Calu3 (cell line): ENCODE data around the gene MOCS1. TPM values are rescaled to one million over a fixed set of nuclear protein-coding genes. Genes with fewer than 3 reads are reported as not detected.
A peak's percentile ranks its signal among the peaks of the same experiment; 100 is the strongest.

Source experiments
- BruUV-seq: library from RNA; stranded (reverse); fragments of 400-500 nt; replicated peaks from 2 replicates; lab custom pipeline; 2021; lab: Mats Ljungman, UMichigan
- CTCF ChIA-PET: fragments of 300-600 bp; sonication (Branson Sonifier 250); formaldehyde crosslinking; loops from one replicate; lab custom pipeline; 2022; ENCODE audit warnings: antibody characterized with exemption; lab: Charles Lee
- DNase-seq: peaks from one replicate; pipeline ENCODE4 v3.0.0; 2022
- H3K27ac Mint-ChIP-seq: one replicate; pipeline ENCODE4 v1.8.0; 2022; ENCODE audit warnings: mixed read lengths; ENCODE audit not compliant: unreplicated experiment
- H3K27me3 Mint-ChIP-seq: one replicate; pipeline ENCODE4 v1.8.0; 2022; ENCODE audit warnings: mixed read lengths; ENCODE audit not compliant: unreplicated experiment
- H3K36me3 Mint-ChIP-seq: one replicate; pipeline ENCODE4 v1.8.0; 2022; ENCODE audit warnings: mild to moderate bottlenecking, moderate library complexity, mixed read lengths; ENCODE audit not compliant: insufficient read depth, unreplicated experiment
- H3K4me1 Mint-ChIP-seq: one replicate; pipeline ENCODE4 v1.8.0; 2022; ENCODE audit warnings: mild to moderate bottlenecking, low read depth, mixed read lengths; ENCODE audit not compliant: unreplicated experiment
- H3K4me3 Mint-ChIP-seq: one replicate; pipeline ENCODE4 v1.8.0; 2022; ENCODE audit warnings: mild to moderate bottlenecking, low read depth, moderate library complexity, mixed read lengths; ENCODE audit not compliant: unreplicated experiment
- H3K9me3 Mint-ChIP-seq: one replicate; pipeline ENCODE4 v1.8.0; 2022; ENCODE audit warnings: low read depth, mixed read lengths; ENCODE audit not compliant: unreplicated experiment
- intact Hi-C: fragments of 100-400 bp; cut with micrococcal nuclease; formaldehyde crosslinking; loops from one replicate; pipeline ENCODE4 v1.10.0; 2022; ENCODE audit not compliant: unreplicated experiment
- total RNA-seq: library from RNA; stranded (reverse); gene quantifications from 2 replicates; pipeline ENCODE4 v1.2.3, GENCODE V29; 2022
- TF ChIP-seq, protein P1 (sequence below): fragments of 200-600 bp; IDR thresholded peaks from one replicate; pipeline ENCODE4 v1.8.0; 2022; ENCODE audit warnings: antibody characterized with exemption; ENCODE audit not compliant: unreplicated experiment

Gene MOCS1
- total RNA-seq, 1 experiment from 2014 or later, result 2.5 TPM

DNA sequence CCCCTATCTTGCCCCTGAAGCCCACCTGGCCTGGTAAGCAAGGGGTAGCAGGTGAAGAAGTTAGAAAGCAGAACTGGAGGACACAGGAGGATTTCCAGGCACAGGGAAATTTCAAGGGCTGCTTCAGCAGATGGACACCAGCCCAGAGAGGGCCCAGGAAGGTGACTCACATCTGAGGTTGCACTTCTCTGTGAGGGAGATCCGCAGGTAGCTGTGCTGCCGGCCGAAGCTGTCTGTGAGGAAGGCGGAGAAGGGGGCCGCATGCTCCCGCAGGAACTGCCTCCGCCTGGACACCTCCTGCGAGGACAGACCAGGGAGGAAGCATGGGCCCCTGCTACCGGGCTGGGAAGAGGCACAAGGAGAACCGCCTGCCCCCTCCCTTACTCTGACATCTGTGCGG, 7.1 kb downstream of the MOCS1 start:
- Mint-ChIP-seq H3K9me3 (no peaks in the 10 kb centered on the region), H3K4me1 (peaks cover 10% of the 10 kb centered on the region), H3K36me3 (peaks cover 21% of the 10 kb centered on the region), H3K27me3 (peaks cover 9% of the 10 kb centered on the region), H3K4me3 (no peak overlapping the region), H3K27ac (no peak overlapping the region)
- no TSS peak for BruUV-seq
- intact Hi-C loops, result no loop called here
- peak; percentile 14 for DNase-seq
- CTCF ChIA-PET, result no interaction called here
- TF ChIP-seq, protein P1, sequence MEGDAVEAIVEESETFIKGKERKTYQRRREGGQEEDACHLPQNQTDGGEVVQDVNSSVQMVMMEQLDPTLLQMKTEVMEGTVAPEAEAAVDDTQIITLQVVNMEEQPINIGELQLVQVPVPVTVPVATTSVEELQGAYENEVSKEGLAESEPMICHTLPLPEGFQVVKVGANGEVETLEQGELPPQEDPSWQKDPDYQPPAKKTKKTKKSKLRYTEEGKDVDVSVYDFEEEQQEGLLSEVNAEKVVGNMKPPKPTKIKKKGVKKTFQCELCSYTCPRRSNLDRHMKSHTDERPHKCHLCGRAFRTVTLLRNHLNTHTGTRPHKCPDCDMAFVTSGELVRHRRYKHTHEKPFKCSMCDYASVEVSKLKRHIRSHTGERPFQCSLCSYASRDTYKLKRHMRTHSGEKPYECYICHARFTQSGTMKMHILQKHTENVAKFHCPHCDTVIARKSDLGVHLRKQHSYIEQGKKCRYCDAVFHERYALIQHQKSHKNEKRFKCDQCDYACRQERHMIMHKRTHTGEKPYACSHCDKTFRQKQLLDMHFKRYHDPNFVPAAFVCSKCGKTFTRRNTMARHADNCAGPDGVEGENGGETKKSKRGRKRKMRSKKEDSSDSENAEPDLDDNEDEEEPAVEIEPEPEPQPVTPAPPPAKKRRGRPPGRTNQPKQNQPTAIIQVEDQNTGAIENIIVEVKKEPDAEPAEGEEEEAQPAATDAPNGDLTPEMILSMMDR, result no peak

DNA sequence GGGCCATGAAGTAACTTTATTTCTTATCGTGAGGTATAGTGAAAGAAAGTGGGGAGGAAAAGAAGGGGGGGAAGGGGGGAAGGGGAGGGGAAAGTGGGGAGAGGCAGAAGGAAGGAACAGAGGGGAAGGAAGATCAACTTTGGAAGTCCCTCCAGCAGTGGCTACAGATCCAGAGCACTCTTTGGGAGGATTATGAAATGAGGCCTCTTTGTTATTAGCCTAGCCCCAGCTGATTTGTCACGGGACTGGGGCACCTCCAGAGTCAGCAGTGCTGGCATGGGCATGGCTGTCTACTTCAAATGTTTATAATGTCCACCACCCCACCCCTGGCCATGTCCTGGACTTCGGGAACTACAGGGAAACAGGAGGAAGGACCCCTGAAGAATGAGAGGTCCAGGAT, 7.6 kb downstream of the MOCS1 start:
- Mint-ChIP-seq H3K36me3 (peaks cover 21% of the 10 kb centered on the region), H3K4me1 (peaks cover 10% of the 10 kb centered on the region), H3K9me3 (no peaks in the 10 kb centered on the region), H3K27me3 (peaks cover 4% of the 10 kb centered on the region), H3K27ac (peak overlapping the region; percentile 77), H3K4me3 (no peak overlapping the region)
- no peak for DNase-seq
- intact Hi-C loops, result no loop called here
- TF ChIP-seq, protein P1, result no peak
- BruUV-seq, result no TSS peak
- CTCF ChIA-PET, result no interaction called here

DNA sequence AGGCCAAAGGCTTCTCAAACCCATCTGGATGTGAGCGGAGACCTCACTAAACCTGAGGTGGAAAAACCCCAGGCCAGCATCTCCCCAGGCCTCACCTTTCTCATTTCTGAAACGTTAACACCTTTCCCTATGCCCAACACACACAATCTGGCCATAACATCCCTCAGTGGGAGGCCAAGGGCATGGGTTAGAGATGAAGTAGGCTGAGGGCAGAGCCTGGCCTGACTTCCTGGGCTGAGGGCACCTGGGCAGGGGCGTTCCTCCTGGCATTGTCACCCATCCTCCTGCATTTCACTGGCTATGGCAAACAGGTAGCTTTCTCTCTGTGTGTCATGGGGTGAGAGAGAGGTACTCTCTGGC, 8.4 kb downstream of the MOCS1 start:
- Mint-ChIP-seq H3K9me3 (no peaks in the 10 kb centered on the region), H3K4me3 (no peak overlapping the region), H3K27ac (peak overlapping the region; percentile 77), H3K27me3 (no peaks in the 10 kb centered on the region), H3K4me1 (peaks cover 10% of the 10 kb centered on the region), H3K36me3 (peaks cover 21% of the 10 kb centered on the region)
- TF ChIP-seq, protein P1, result no peak
- intact Hi-C loops, result no loop called here
- no peak for DNase-seq
- BruUV-seq, result no TSS peak
- CTCF ChIA-PET, result no interaction called here

DNA sequence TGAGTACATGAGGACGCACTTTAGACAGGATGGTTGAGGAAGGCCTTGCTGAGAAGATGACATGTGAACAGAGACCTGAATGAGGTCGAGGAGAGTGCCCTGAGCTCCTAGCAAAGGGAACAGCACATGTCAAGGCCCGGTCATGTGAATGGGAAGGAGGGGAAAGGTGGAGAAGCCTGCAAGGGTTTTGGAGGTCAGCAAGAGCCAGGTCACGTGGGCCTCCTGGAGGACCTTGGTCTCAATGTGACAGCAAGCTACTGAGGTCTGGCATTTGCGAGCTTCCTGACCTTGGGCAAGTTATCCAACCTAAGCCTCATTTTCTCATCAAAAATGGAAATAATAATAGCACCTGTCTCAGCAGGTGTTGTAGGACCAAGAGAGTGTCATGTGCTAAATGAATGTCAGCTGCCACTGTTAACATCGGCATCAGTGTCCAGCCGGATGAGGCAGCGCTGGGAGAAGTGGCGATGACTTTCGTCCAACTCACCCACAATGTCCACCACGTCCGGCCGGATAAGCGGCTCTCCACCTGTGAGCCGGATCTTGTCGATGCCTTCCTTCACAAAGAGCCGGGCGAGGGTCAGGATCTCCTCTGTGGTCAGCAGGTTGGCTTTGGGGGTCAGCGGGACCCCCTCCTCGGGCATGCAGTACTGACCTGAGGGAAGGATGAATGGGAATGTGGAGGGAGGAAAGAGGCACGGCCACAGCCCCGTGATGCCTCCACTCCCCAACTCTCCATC, 8.9 kb downstream of the MOCS1 start:
- H3K4me3 Mint-ChIP-seq, result no peak overlapping the region
- DNase-seq, result no peak
- CTCF ChIA-PET, result no interaction called here
- H3K27ac Mint-ChIP-seq, result no peak overlapping the region
- peaks cover 21% of the 10 kb centered on the region for H3K36me3 Mint-ChIP-seq
- H3K27me3 Mint-ChIP-seq, result no peaks in the 10 kb centered on the region
- no TSS peak for BruUV-seq
- intact Hi-C loops, result no loop called here
- TF ChIP-seq, protein P1, result no peak
- peaks cover 10% of the 10 kb centered on the region for H3K4me1 Mint-ChIP-seq
- H3K9me3 Mint-ChIP-seq, result no peaks in the 10 kb centered on the region
